Endothelial cell of umbilical vein (primary cell): ENCODE measurements around the gene AGAP2. TPM values are rescaled to one million over a fixed set of nuclear protein-coding genes. Genes with fewer than 3 reads are reported as not detected.

Experiments
- BruUV-seq: library from RNA; stranded (reverse); fragments of 400-500 nt; replicated peaks from 2 replicates; lab custom pipeline; 2021; lab: Mats Ljungman, UMichigan
- CTCF ChIA-PET: fragments of 300-600, 350-600 bp; sonication (Branson Sonifier 250); formaldehyde crosslinking; loops from one replicate; lab custom pipeline; 2021; ENCODE audit warnings: antibody characterized with exemption, inconsistent platforms; lab: Charles Lee
- POLR2A ChIA-PET: fragments of 300-600, 350-600 bp; sonication (Branson Sonifier 250); formaldehyde crosslinking; loops from one replicate; lab custom pipeline; 2021; ENCODE audit warnings: antibody characterized with exemption, inconsistent platforms; lab: Charles Lee
- DNase-seq: peaks from one replicate; pipeline ENCODE4 v3.0.0-alpha.2; 2011; ENCODE audit warnings: low read depth, low spot score
- FAIRE-seq: peaks from 2 replicates; lab custom pipeline; 2011; peaks lifted over from hg19 to GRCh38; lab: Jason Lieb, UNC
- H2AFZ ChIP-seq: 2 replicates; pipeline ENCODE4 v1.6.0; 2012; ENCODE audit warnings: low read depth, low read length, control low read depth, inconsistent platforms
- H3K27ac ChIP-seq: 2 replicates; pipeline ENCODE4 v1.5.1; 2011; ENCODE audit warnings: low read depth, mild to moderate bottlenecking, control low read depth, low read length, moderate library complexity; ENCODE audit not compliant: insufficient read depth
- H3K27me3 ChIP-seq, 2 experiments: 2 replicates each; pipeline versions ENCODE4 v1.6.0 to v1.6.1; 2011; ENCODE audit warnings: low read length in 2 of 2, mixed read lengths in 1 of 2; ENCODE audit not compliant: control insufficient read depth in 2 of 2, insufficient read depth in 2 of 2
- H3K36me3 ChIP-seq, 2 experiments: 2 replicates in 1 of 2; 3 replicates in 1 of 2; pipeline ENCODE4 v1.5.1; 2011; ENCODE audit warnings: low read length in 2 of 2, mild to moderate bottlenecking in 1 of 2, moderate library complexity in 1 of 2; ENCODE audit not compliant: control insufficient read depth in 2 of 2, insufficient read depth in 2 of 2; ENCODE audit errors: extremely low read depth in 1 of 2
- H3K4me1 ChIP-seq: 3 replicates; pipeline ENCODE4 v1.5.1; 2011; ENCODE audit warnings: mild to moderate bottlenecking, low read length; ENCODE audit not compliant: control insufficient read depth, insufficient read depth; ENCODE audit errors: extremely low read depth
- H3K4me2 ChIP-seq: 2 replicates; pipeline ENCODE4 v1.6.1; 2011; ENCODE audit warnings: low read length, control low read depth, mixed read lengths; ENCODE audit not compliant: insufficient read depth
- H3K4me3 ChIP-seq, 3 experiments: fragments of 200-600 bp in 1 of 3; sonication (generic), shearing (Covaris generic) in 1 of 3; replicated peaks in 1 of 3; 2 replicates each; pipeline ENCODE4 v1.5.1; 2011 to 2016; ENCODE audit warnings: control low read depth in 3 of 3, low read length in 3 of 3, mild to moderate bottlenecking in 2 of 3, inconsistent platforms in 1 of 3, low read depth in 1 of 3, moderate library complexity in 1 of 3; ENCODE audit not compliant: insufficient read depth in 1 of 3
- H3K79me2 ChIP-seq: 2 replicates; pipeline ENCODE4 v1.6.0; 2012; ENCODE audit warnings: low read length, inconsistent platforms; ENCODE audit not compliant: control insufficient read depth, insufficient read depth
- H3K9ac ChIP-seq: replicated peaks from 2 replicates; pipeline ENCODE3; 2011; ENCODE audit warnings: low read length, control low read depth; ENCODE audit not compliant: insufficient read depth; ENCODE audit errors: extremely low read depth
- H3K9me1 ChIP-seq: replicated peaks from 3 replicates; pipeline ENCODE4 v1.6.0; 2011; ENCODE audit warnings: mild to moderate bottlenecking, low read length; ENCODE audit not compliant: control insufficient read depth, insufficient read depth; ENCODE audit errors: extremely low read depth
- H3K9me3 ChIP-seq: replicated peaks from 2 replicates; pipeline ENCODE4 v1.5.1; 2012; ENCODE audit warnings: low read length, inconsistent platforms; ENCODE audit not compliant: control insufficient read depth, insufficient read depth
- H4K20me1 ChIP-seq: replicated peaks from 2 replicates; pipeline ENCODE3; 2011; ENCODE audit warnings: mild to moderate bottlenecking, low read length; ENCODE audit not compliant: control insufficient read depth, insufficient read depth; ENCODE audit errors: extremely low read depth
- CTCF ChIP-seq, 2 donors: IDR thresholded peaks; 1 replicate in 1 of 2; 2 replicates in 1 of 2; pipeline ENCODE4 v1.5.1; 2011; ENCODE audit warnings: low read length in 2 of 2, mild to moderate bottlenecking in 2 of 2, moderate library complexity in 2 of 2, control low read depth in 1 of 2, inconsistent platforms in 1 of 2, low read depth in 1 of 2; ENCODE audit not compliant: insufficient read depth in 1 of 2; ENCODE audit errors: extremely low read depth in 1 of 2
- EZH2 ChIP-seq: IDR thresholded peaks from 2 replicates; pipeline ENCODE4 v1.6.1; 2012; ENCODE audit warnings: borderline replicate concordance, low read depth, mild to moderate bottlenecking, moderate library complexity, low read length, inconsistent platforms; ENCODE audit not compliant: severe bottlenecking
- FOS ChIP-seq: IDR thresholded peaks from 2 replicates; pipeline ENCODE4 v1.6.1; 2011; ENCODE audit warnings: mild to moderate bottlenecking, low read length, moderate library complexity, borderline replicate concordance; ENCODE audit not compliant: insufficient read depth
- GATA2 ChIP-seq: IDR thresholded peaks from 2 replicates; pipeline ENCODE4 v1.7.0; 2011; ENCODE audit warnings: low read depth, mild to moderate bottlenecking, moderate library complexity, mixed read lengths, low read length; ENCODE audit not compliant: insufficient read length, insufficient read depth
- JUN ChIP-seq: IDR thresholded peaks from 2 replicates; pipeline ENCODE4 v1.6.1; 2011; ENCODE audit warnings: borderline replicate concordance, low read depth; ENCODE audit not compliant: insufficient read length, insufficient read depth
- MAX ChIP-seq: IDR thresholded peaks from 2 replicates; pipeline ENCODE4 v1.6.1; 2011; ENCODE audit not compliant: insufficient read depth, insufficient read length
- MYC ChIP-seq: IDR thresholded peaks from one replicate; pipeline ENCODE4 v1.6.1; 2011; ENCODE audit warnings: mild to moderate bottlenecking, low read depth, low read length
- POLR2A ChIP-seq: IDR thresholded peaks from 2 replicates; pipeline ENCODE4 v1.6.1; 2012; ENCODE audit warnings: low read depth, mild to moderate bottlenecking, control low read depth, low read length
- POLR2AphosphoS5 ChIP-seq: IDR thresholded peaks from 2 replicates; pipeline ENCODE4 v1.6.1; 2012; ENCODE audit warnings: low read depth, mild to moderate bottlenecking, control low read depth, low read length, moderate library complexity; ENCODE audit not compliant: insufficient read depth
- dilution Hi-C: fragments of 300-500 bp; cut with MboI; formaldehyde crosslinking; loops from one replicate; pipeline ENCODE4 v1.15.0; 2019; ENCODE audit warnings: low sequenced_read_pairs; ENCODE audit not compliant: extremely low pct_ligation_motif_present
- intact Hi-C: fragments of 100-400 bp; cut with micrococcal nuclease; formaldehyde crosslinking; loops from one replicate; pipeline ENCODE4 v1.10.0; 2022
- polyA plus RNA-seq, 4 experiments: library from polyadenylated mRNA; depleted of rRNA in 3 of 4; stranded (reverse) in 3 of 4; unstranded in 1 of 4; fragments of >200 nt; gene quantifications; 2 replicates each; pipeline versions ENCODE4 v1.2.1 to v1.2.3, GENCODE V29; 2011 to 2012; ENCODE audit warnings: missing spikeins in 1 of 4
- total RNA-seq: library from RNA; stranded (reverse); gene quantifications from 2 replicates; pipeline ENCODE4 v1.2.3, GENCODE V29; 2021

Gene AGAP2
- total and polyA plus RNA-seq, 2 donors (not counting 3 experiments of a cell fraction or from before 2014, with no cell fraction given), result 0.04 to 0.24 TPM

DNA sequence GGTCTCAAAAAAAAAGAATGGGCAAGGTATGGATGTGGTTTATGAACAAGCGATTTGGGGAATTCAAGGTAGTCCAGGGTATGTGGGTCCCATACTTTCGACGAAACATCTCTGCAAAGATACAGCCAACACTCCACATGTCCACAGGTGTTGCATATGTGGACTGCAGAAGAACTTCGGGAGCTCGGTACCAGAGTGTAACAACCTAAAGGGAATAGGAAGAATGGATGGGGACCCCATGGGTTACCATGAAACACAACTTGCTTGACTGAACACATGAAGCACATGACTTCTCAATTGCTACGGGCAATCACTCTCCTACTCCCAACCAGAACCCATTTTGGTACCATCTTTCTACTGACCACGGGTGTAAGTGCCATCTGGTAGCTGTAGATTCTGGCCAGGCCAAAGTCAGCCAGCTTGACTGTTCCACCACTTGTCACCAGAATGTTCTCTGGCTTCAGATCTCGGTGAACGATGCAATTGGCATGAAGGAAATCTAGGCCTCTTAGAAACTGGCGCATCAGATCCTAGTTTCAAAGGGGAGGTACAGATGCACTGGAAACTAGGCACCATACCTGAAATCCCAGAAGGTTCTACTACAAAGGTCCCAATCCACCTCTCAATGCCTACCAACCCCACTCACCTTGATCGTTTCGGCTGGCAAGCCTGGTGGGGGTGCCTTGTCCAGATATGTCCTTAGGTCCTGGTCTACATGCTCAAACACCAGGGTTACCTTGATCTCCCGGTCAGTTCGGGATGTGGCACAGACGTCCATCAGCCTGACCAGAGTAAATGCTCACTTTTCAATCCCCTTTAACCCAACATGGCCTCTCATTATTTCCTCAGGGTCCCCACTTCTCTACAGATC is 12.3 kb upstream of the AGAP2 start:
- Histone ChIP-seq H3K9ac (peak overlapping the region; percentile 88), H3K9me1 (no peaks in the 10 kb centered on the region), H2AFZ (no peak overlapping the region), H3K27me3 (peaks cover 13 to 16% of the 10 kb centered on the region in 2 experiments), H3K4me2 (peak overlapping the region; percentile 86), H3K79me2 (peaks cover 19% of the 10 kb centered on the region), H3K4me1 (peaks cover 15% of the 10 kb centered on the region), H4K20me1 (no peaks in the 10 kb centered on the region), H3K9me3 (no peaks in the 10 kb centered on the region), H3K4me3 (peak overlapping the region; percentile 19 to 78 (median 61)), H3K36me3 (peaks cover 4 to 22% of the 10 kb centered on the region in 2 experiments), H3K27ac (no peak overlapping the region)
- POLR2A ChIA-PET, result no interaction called here
- FAIRE-seq (no peak), DNase-seq (no peak)
- no TSS peak for BruUV-seq
- dilution Hi-C loops, result no loop called here
- CTCF ChIA-PET, result interaction anchor here (1.9 kb wide), 1 partner anchor 25 kb away, joined by 4 read pairs; no protein-coding TSS in a partner anchor
- intact Hi-C loops, result no loop called here
- TF ChIP-seq JUN, result no peak
- TF ChIP-seq CTCF (IDR thresholded peaks at IDR 0.05; ENCODE audit: extremely low read depth in 1 of 2, insufficient read depth in 1 of 2, low read depth in 1 of 2, low read length in 2 of 2), result no peak
- no peak for TF ChIP-seq MYC
- no peak for TF ChIP-seq GATA2
- no peak for TF ChIP-seq EZH2
- no peak for TF ChIP-seq POLR2A
- no peak for TF ChIP-seq POLR2AphosphoS5
- TF ChIP-seq FOS, result no peak
- no peak for TF ChIP-seq MAX
